GM23248 (cell line): Measurements from ENCODE around the gene RUNX1. TPM values are rescaled to one million over a fixed set of nuclear protein-coding genes. Genes with fewer than 3 reads are reported as not detected.

ENCODE experiments used
- DNase-seq: peaks from one replicate; pipeline ENCODE4 v3.0.0-alpha.2; 2015
- H2AFZ ChIP-seq: fragments of 200-600 bp; sonication (generic); 2 replicates; pipeline ENCODE4 v1.6.1; 2016; ENCODE audit warnings: antibody characterized with exemption
- H3F3A ChIP-seq: fragments of 200-600 bp; sonication (generic); 2 replicates; pipeline ENCODE4 v1.6.1; 2016; ENCODE audit warnings: mild to moderate bottlenecking, antibody characterized with exemption, mixed run types; ENCODE audit not compliant: insufficient read depth
- H3K27ac ChIP-seq: fragments of 200-600 bp; sonication (generic); 2 replicates; pipeline ENCODE4 v1.5.1; 2016; ENCODE audit warnings: mild to moderate bottlenecking
- H3K27me3 ChIP-seq: fragments of 200-600 bp; sonication (generic); replicated peaks from 2 replicates; pipeline ENCODE4 v1.6.1; 2016; ENCODE audit warnings: mild to moderate bottlenecking; ENCODE audit not compliant: insufficient read depth
- H3K36me3 ChIP-seq: fragments of 200-600 bp; sonication (generic); 2 replicates; pipeline ENCODE4 v1.6.1; 2016; ENCODE audit warnings: low read depth, mild to moderate bottlenecking
- H3K4me1 ChIP-seq: fragments of 200-600 bp; sonication (generic); 2 replicates; pipeline ENCODE4 v1.6.1; 2016; ENCODE audit warnings: mild to moderate bottlenecking; ENCODE audit not compliant: insufficient read depth
- H3K4me2 ChIP-seq: fragments of 200-600 bp; sonication (generic); one replicate; pipeline ENCODE4 v1.6.1; 2016; ENCODE audit warnings: mild to moderate bottlenecking; ENCODE audit not compliant: unreplicated experiment
- H3K4me3 ChIP-seq: fragments of 200-600 bp; sonication (generic); 2 replicates; pipeline ENCODE4 v1.5.1; 2016; ENCODE audit warnings: mild to moderate bottlenecking
- H3K79me2 ChIP-seq: fragments of 200-600 bp; sonication (generic); 2 replicates; pipeline ENCODE4 v1.6.1; 2016; ENCODE audit warnings: mild to moderate bottlenecking; ENCODE audit not compliant: insufficient read depth
- H3K9ac ChIP-seq: fragments of 200-600 bp; sonication (generic); 2 replicates; pipeline ENCODE4 v1.6.1; 2016; ENCODE audit warnings: mild to moderate bottlenecking
- H3K9me2 ChIP-seq: fragments of 200-600 bp; sonication (generic); 2 replicates; pipeline ENCODE4 v1.6.1; 2016; ENCODE audit warnings: mixed run types, mild to moderate bottlenecking, moderate library complexity; ENCODE audit not compliant: insufficient read depth
- H3K9me3 ChIP-seq: fragments of 200-600 bp; sonication (generic); one replicate; pipeline ENCODE4 v1.6.1; 2017; ENCODE audit warnings: low read depth
- H4K20me1 ChIP-seq: fragments of 200-600 bp; sonication (generic); 2 replicates; pipeline ENCODE4 v1.6.0; 2016; ENCODE audit not compliant: insufficient read depth
- EZH2 ChIP-seq: fragments of 200-600 bp; sonication (generic); IDR thresholded peaks from 2 replicates; pipeline ENCODE4 v1.6.1; 2018; ENCODE audit warnings: antibody characterized with exemption, mild to moderate bottlenecking; ENCODE audit not compliant: insufficient read depth, poor library complexity, severe bottlenecking
- EZH2phosphoT487 ChIP-seq: fragments of 200-600 bp; sonication (generic); IDR thresholded peaks from 2 replicates; pipeline ENCODE4 v1.6.1; 2018; ENCODE audit warnings: antibody characterized with exemption, moderate library complexity, mild to moderate bottlenecking, low read depth; ENCODE audit not compliant: insufficient read depth
- WGBS, 2 experiments: methylation state at CpG; one replicate each; pipeline ENCODE4 v1.1.6; 2015 to 2017; ENCODE audit warnings: low lambda C conversion rate in 2 of 2, low coverage in 1 of 2; ENCODE audit errors: missing lambda C conversion rate in 2 of 2; 5-methylcytosine and 5-hydroxymethylcytosine counted together
- in situ Hi-C: fragments of 300-500 bp; cut with MboI; formaldehyde crosslinking; loops from 2 replicates; pipeline ENCODE4 v1.15.0; 2020
- polyA plus RNA-seq: library from polyadenylated mRNA; unstranded; fragments of >200 nt; fragmentation: Nextera tagmentation; extraction: Ambion mirVana; gene quantifications from 2 replicates; pipeline ENCODE4 v1.2.1, GENCODE V29; 2016
- total RNA-seq: library from RNA; depleted of rRNA; stranded (reverse); fragments of >200 nt; shearing (Covaris generic); gene quantifications from 2 replicates; pipeline ENCODE4 v1.2.3, GENCODE V29; 2014

Gene RUNX1
- total and polyA plus RNA-seq, 2 experiments from 2014 or later, result 21.3 to 32.6 TPM

GRCh38 chr21:34852448-34852847, 196.7 kb downstream of the RUNX1 start:
- no peaks in the 10 kb centered on the region for H3K9me2 ChIP-seq
- WGBS, 2 experiments, result 61 to 76% methylated on average over 3 of the region's 3 CpGs
- no peak overlapping the region for H3K4me2 ChIP-seq
- H3K9ac ChIP-seq, result peak overlapping the region; percentile 13; the same call in 1 of the 2 replicates
- peak overlapping the region; percentile 38 for H3K27ac ChIP-seq
- H3K36me3 ChIP-seq, result peaks cover 89% of the 10 kb centered on the region
- no peak overlapping the region for H3K4me3 ChIP-seq
- H3K27me3 ChIP-seq, result no peaks in the 10 kb centered on the region
- 0 out of 2 replicates have a peak, but pooled peaks cover 6% of the 10 kb centered on the region for H3K4me1 ChIP-seq
- in situ Hi-C loops, result no loop called here
- H4K20me1 ChIP-seq, result peaks cover 7% of the 10 kb centered on the region; the same call in 1 of the 2 replicates
- TF ChIP-seq EZH2phosphoT487 (no peak), EZH2 (no peak)
- H3F3A ChIP-seq, result peaks cover 87% of the 10 kb centered on the region
- H3K9me3 ChIP-seq, result no peaks in the 10 kb centered on the region
- peaks cover 97% of the 10 kb centered on the region for H3K79me2 ChIP-seq
- peak; percentile 41 for DNase-seq
- no peak overlapping the region for H2AFZ ChIP-seq

GRCh38 chr21:34850166-34850690, 198.9 kb downstream of the RUNX1 start:
- peaks cover 26% of the 10 kb centered on the region for H3K4me1 ChIP-seq
- no peak overlapping the region for H3K4me2 ChIP-seq
- TF ChIP-seq EZH2phosphoT487 (no peak), EZH2 (no peak)
- H2AFZ ChIP-seq, result no peak overlapping the region
- peaks cover 5% of the 10 kb centered on the region; the same call in 1 of the 2 replicates for H4K20me1 ChIP-seq
- no peaks in the 10 kb centered on the region for H3K9me3 ChIP-seq
- no peak overlapping the region for H3K4me3 ChIP-seq
- WGBS, 2 experiments, result 78 to 80% methylated on average over 11 of the region's 11 CpGs
- H3F3A ChIP-seq, result peaks cover 86% of the 10 kb centered on the region
- H3K9me2 ChIP-seq, result no peaks in the 10 kb centered on the region
- peaks cover 96% of the 10 kb centered on the region for H3K79me2 ChIP-seq
- peaks cover 67% of the 10 kb centered on the region for H3K36me3 ChIP-seq
- H3K27me3 ChIP-seq, result no peaks in the 10 kb centered on the region
- peak overlapping the region; percentile 12 for H3K27ac ChIP-seq
- DNase-seq, result no peak
- H3K9ac ChIP-seq, result no peak overlapping the region
- in situ Hi-C loops, result no loop called here

- H3K4me3 ChIP-seq, result 0 out of 2 replicates have a peak overlapping the region, but pooled peaks have one; percentile 13
- peaks cover 41% of the 10 kb centered on the region for H3K4me1 ChIP-seq
- WGBS, 2 experiments, result 20 to 21% methylated on average over 11 of the region's 11 CpGs
- H3K36me3 ChIP-seq, result peaks cover 44% of the 10 kb centered on the region
- H3K9ac ChIP-seq, result peak overlapping the region; percentile 51
- no peaks in the 10 kb centered on the region for H3K27me3 ChIP-seq
- H3K9me3 ChIP-seq, result no peaks in the 10 kb centered on the region
- TF ChIP-seq EZH2phosphoT487, result no peak
- peaks cover 96% of the 10 kb centered on the region for H3K79me2 ChIP-seq
- no peak overlapping the region for H2AFZ ChIP-seq
- peaks cover 15% of the 10 kb centered on the region; the same call in 1 of the 2 replicates for H4K20me1 ChIP-seq
- no peaks in the 10 kb centered on the region for H3K9me2 ChIP-seq
- peak overlapping the region; percentile 37 for H3K4me2 ChIP-seq
- DNase-seq, result peak; percentile 74
- in situ Hi-C loops, result no loop called here
- H3K27ac ChIP-seq, result peak overlapping the region; percentile 67
- peaks cover 85% of the 10 kb centered on the region for H3F3A ChIP-seq
These were observed 202.4 kb downstream of the RUNX1 start for GRCh38 chr21:34846601-34847112.

- peak; percentile 84 for DNase-seq
- H3K4me2 ChIP-seq, result peak overlapping the region; percentile 37
- H3K4me1 ChIP-seq, result peaks cover 42% of the 10 kb centered on the region
- H3K27ac ChIP-seq, result peak overlapping the region; percentile 67
- peaks cover 15% of the 10 kb centered on the region; the same call in 1 of the 2 replicates for H4K20me1 ChIP-seq
- H3K9me2 ChIP-seq, result no peaks in the 10 kb centered on the region
- no peaks in the 10 kb centered on the region for H3K27me3 ChIP-seq
- WGBS, 2 experiments, result 47 to 62% methylated on average over 8 of the region's 8 CpGs
- no peaks in the 10 kb centered on the region for H3K9me3 ChIP-seq
- TF ChIP-seq EZH2phosphoT487 (peak; percentile 92), EZH2 (no peak)
- in situ Hi-C loops, result no loop called here
- H3K9ac ChIP-seq, result peak overlapping the region; percentile 51
- peaks cover 44% of the 10 kb centered on the region for H3K36me3 ChIP-seq
- no peak overlapping the region for H3K4me3 ChIP-seq
- peaks cover 96% of the 10 kb centered on the region for H3K79me2 ChIP-seq
- no peak overlapping the region for H2AFZ ChIP-seq
- H3F3A ChIP-seq, result peaks cover 85% of the 10 kb centered on the region
These were observed 203.3 kb downstream of the RUNX1 start for GRCh38 chr21:34845521-34846451.
